GM12801 (cell line): Measurements from ENCODE around the gene IREB2.

Experiments used
- CTCF ChIP-seq: IDR thresholded peaks from one replicate; pipeline ENCODE4 v1.5.1; 2011; ENCODE audit warnings: control low read depth; ENCODE audit not compliant: insufficient read length; ENCODE audit errors: extremely low read depth

The IREB2 gene

GRCh38 chr15:78391781-78392180 is 46.2 kb upstream of the IREB2 start:
- no peak for TF ChIP-seq CTCF

GRCh38 chr15:78392430-78392829 is 45.6 kb upstream of the IREB2 start:
- no peak for TF ChIP-seq CTCF

- no peak for TF ChIP-seq CTCF
Observed at GRCh38 chr15:78393137-78393536, 44.9 kb upstream of the IREB2 start.

- TF ChIP-seq CTCF: no peak
Observed at GRCh38 chr15:78394026-78394425, 44.0 kb upstream of the IREB2 start.

GRCh38 chr15:78394981-78395616 is 42.9 kb upstream of the IREB2 start:
- TF ChIP-seq CTCF: no peak

- TF ChIP-seq CTCF: no peak
Observed at GRCh38 chr15:78396186-78396814, 41.7 kb upstream of the IREB2 start.

GRCh38 chr15:78396976-78397375 is 41.0 kb upstream of the IREB2 start:
- TF ChIP-seq CTCF: no peak
